ENCODE measurements around the gene RNF121.

The RNF121 gene

GRCh38 chr11:71991494-71991893 lies 62.6 kb downstream of the RNF121 start:
- no peak overlapping the region for H3K4me3 ChIP-seq (ENCODE audit: low read length)
- no peak for TF ChIP-seq CTCF (conservative IDR thresholded peaks at IDR 0.05; ENCODE audit: low read depth, low read length)
- no peak for DNase-seq (ENCODE audit: low read depth)

- TF ChIP-seq CTCF (conservative IDR thresholded peaks at IDR 0.05; ENCODE audit: low read depth, low read length), result no peak
- no peak overlapping the region for H3K4me3 ChIP-seq (ENCODE audit: low read length)
- DNase-seq (ENCODE audit: low read depth), result no peak
Measured at GRCh38 chr11:71992136-71992730, 63.4 kb downstream of the RNF121 start.

GRCh38 chr11:71994786-71995185 lies 65.9 kb downstream of the RNF121 start:
- no peak for DNase-seq (ENCODE audit: low read depth)
- no peak overlapping the region for H3K4me3 ChIP-seq (ENCODE audit: low read length)
- TF ChIP-seq CTCF (conservative IDR thresholded peaks at IDR 0.05; ENCODE audit: low read depth, low read length), result no peak

GRCh38 chr11:71995726-71996291 lies 67.0 kb downstream of the RNF121 start:
- no peak overlapping the region for H3K4me3 ChIP-seq (ENCODE audit: low read length)
- TF ChIP-seq CTCF (conservative IDR thresholded peaks at IDR 0.05; ENCODE audit: low read depth, low read length), result no peak
- DNase-seq (ENCODE audit: low read depth), result no peak

GRCh38 chr11:71996517-71996916 lies 67.7 kb downstream of the RNF121 start:
- TF ChIP-seq CTCF (conservative IDR thresholded peaks at IDR 0.05; ENCODE audit: low read depth, low read length), result no peak
- no peak overlapping the region for H3K4me3 ChIP-seq (ENCODE audit: low read length)
- DNase-seq (ENCODE audit: low read depth), result no peak

- no peak overlapping the region for H3K4me3 ChIP-seq (ENCODE audit: low read length)
- no peak for TF ChIP-seq CTCF (conservative IDR thresholded peaks at IDR 0.05; ENCODE audit: low read depth, low read length)
- DNase-seq (ENCODE audit: low read depth), result no peak
Measured at GRCh38 chr11:71996946-71997345, 68.1 kb downstream of the RNF121 start.

GRCh38 chr11:71997594-71997993 lies 68.7 kb downstream of the RNF121 start:
- no peak for DNase-seq (ENCODE audit: low read depth)
- no peak for TF ChIP-seq CTCF (conservative IDR thresholded peaks at IDR 0.05; ENCODE audit: low read depth, low read length)
- no peak overlapping the region for H3K4me3 ChIP-seq (ENCODE audit: low read length)
